Smooth muscle cell (in vitro differentiated cells): Measurements from ENCODE around the gene SLX9. TPM values are rescaled to one million over a fixed set of nuclear protein-coding genes. Genes with fewer than 3 reads are reported as not detected.

Experiments used
- DNase-seq: peaks from one replicate; lab custom pipeline; 2025; ENCODE audit not compliant: unreplicated experiment; lab: John Stamatoyannopoulos, UW
- H2AFZ ChIP-seq: fragments of 200-600 bp; sonication (generic); 2 replicates; pipeline ENCODE4 v1.6.0; 2016; ENCODE audit warnings: antibody characterized with exemption, low read depth, mild to moderate bottlenecking
- H3F3A ChIP-seq: fragments of 200-600 bp; sonication (generic); 2 replicates; pipeline ENCODE4 v1.6.0; 2017; ENCODE audit warnings: antibody characterized with exemption, low read depth
- H3K27ac ChIP-seq: fragments of 200-600 bp; sonication (generic); 2 replicates; pipeline ENCODE4 v1.5.1; 2016; ENCODE audit warnings: low read depth, mild to moderate bottlenecking
- H3K27me3 ChIP-seq: fragments of 200-600 bp; sonication (generic); 2 replicates; pipeline ENCODE4 v1.6.1; 2016; ENCODE audit warnings: low read depth, mild to moderate bottlenecking
- H3K36me3 ChIP-seq: fragments of 200-600 bp; sonication (generic); 2 replicates; pipeline ENCODE4 v1.5.1; 2016; ENCODE audit warnings: low read depth
- H3K4me1 ChIP-seq: fragments of 200-600 bp; sonication (generic); 2 replicates; pipeline ENCODE4 v1.5.1; 2016; ENCODE audit warnings: low read depth
- H3K4me2 ChIP-seq: fragments of 200-600 bp; sonication (generic); 2 replicates; pipeline ENCODE4 v1.6.0; 2016; ENCODE audit warnings: mild to moderate bottlenecking
- H3K4me3 ChIP-seq: fragments of 200-600 bp; sonication (generic); 2 replicates; pipeline ENCODE4 v1.5.1; 2016; ENCODE audit warnings: mild to moderate bottlenecking
- H3K79me2 ChIP-seq: fragments of 200-600 bp; sonication (generic); 2 replicates; pipeline ENCODE4 v1.6.0; 2016; ENCODE audit warnings: low read depth, mild to moderate bottlenecking
- H3K9ac ChIP-seq: fragments of 200-600 bp; sonication (generic); 2 replicates; pipeline ENCODE4 v1.6.0; 2016; ENCODE audit warnings: low read depth
- H3K9me3 ChIP-seq: fragments of 200-600 bp; sonication (generic); replicated peaks from 2 replicates; pipeline ENCODE4 v1.5.1; 2016; ENCODE audit warnings: low read depth
- H4K20me1 ChIP-seq: fragments of 200-600 bp; sonication (generic); 2 replicates; pipeline ENCODE4 v1.6.0; 2016; ENCODE audit warnings: low read depth
- WGBS: methylation state at CpG from one replicate; pipeline ENCODE4 v1.1.7; 2016; ENCODE audit warnings: low lambda C conversion rate; 5-methylcytosine and 5-hydroxymethylcytosine counted together
- polyA plus RNA-seq: library from polyadenylated mRNA; unstranded; fragments of >200 nt; fragmentation: Nextera tagmentation; extraction: Ambion mirVana; gene quantifications from 2 replicates; pipeline ENCODE4 v1.2.1, GENCODE V29; 2016
- total RNA-seq: library from RNA; depleted of rRNA; stranded (reverse); fragments of >200 nt; gene quantifications from 2 replicates; pipeline ENCODE4 v1.2.3, GENCODE V29; 2014
- TF ChIP-seq, protein P1 (sequence below): fragments of 200-600 bp; sonication (generic); IDR thresholded peaks from 2 replicates; pipeline ENCODE4 v1.5.1; 2017; ENCODE audit warnings: borderline replicate concordance, mild to moderate bottlenecking, antibody characterized with exemption; ENCODE audit not compliant: insufficient read depth, poor library complexity, severe bottlenecking

SLX9 gene
- total and polyA plus RNA-seq, 2 experiments from 2014 or later, result 13.9 to 26.6 TPM

DNA sequence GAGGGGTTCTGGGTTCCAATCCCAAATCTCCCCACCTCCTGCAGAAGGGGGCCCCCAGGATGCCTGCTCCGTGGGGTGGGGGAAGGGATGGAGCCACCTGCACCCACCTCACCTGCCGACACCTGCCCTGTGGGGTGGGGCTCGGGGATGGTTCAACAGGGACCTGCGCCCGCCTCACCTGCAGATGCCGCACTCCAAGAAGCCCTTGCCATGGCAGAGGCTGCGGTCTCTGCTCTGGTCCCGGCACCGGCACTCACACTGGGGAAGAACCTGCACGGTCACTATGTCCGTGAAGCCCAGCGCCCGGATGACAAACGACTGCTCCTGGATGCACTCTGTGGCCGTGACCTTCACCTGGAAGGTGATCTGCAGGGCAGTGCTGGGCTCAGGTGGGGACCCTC is 48.2 kb upstream of the SLX9 start:
- no peak overlapping the region for H3K4me2 ChIP-seq
- H4K20me1 ChIP-seq, result no peaks in the 10 kb centered on the region
- no peaks in the 10 kb centered on the region for H3K9me3 ChIP-seq
- no peaks in the 10 kb centered on the region for H3K27me3 ChIP-seq
- no peak for DNase-seq
- H3K79me2 ChIP-seq, result no peaks in the 10 kb centered on the region
- H2AFZ ChIP-seq, result no peak overlapping the region
- H3K4me1 ChIP-seq, result no peaks in the 10 kb centered on the region
- WGBS, result 94% methylated on average over 15 of the region's 15 CpGs
- TF ChIP-seq, protein P1, sequence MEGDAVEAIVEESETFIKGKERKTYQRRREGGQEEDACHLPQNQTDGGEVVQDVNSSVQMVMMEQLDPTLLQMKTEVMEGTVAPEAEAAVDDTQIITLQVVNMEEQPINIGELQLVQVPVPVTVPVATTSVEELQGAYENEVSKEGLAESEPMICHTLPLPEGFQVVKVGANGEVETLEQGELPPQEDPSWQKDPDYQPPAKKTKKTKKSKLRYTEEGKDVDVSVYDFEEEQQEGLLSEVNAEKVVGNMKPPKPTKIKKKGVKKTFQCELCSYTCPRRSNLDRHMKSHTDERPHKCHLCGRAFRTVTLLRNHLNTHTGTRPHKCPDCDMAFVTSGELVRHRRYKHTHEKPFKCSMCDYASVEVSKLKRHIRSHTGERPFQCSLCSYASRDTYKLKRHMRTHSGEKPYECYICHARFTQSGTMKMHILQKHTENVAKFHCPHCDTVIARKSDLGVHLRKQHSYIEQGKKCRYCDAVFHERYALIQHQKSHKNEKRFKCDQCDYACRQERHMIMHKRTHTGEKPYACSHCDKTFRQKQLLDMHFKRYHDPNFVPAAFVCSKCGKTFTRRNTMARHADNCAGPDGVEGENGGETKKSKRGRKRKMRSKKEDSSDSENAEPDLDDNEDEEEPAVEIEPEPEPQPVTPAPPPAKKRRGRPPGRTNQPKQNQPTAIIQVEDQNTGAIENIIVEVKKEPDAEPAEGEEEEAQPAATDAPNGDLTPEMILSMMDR, result no peak
- no peak overlapping the region for H3K27ac ChIP-seq
- H3K4me3 ChIP-seq, result no peak overlapping the region
- H3K9ac ChIP-seq, result no peak overlapping the region
- H3F3A ChIP-seq, result no peaks in the 10 kb centered on the region
- H3K36me3 ChIP-seq, result no peaks in the 10 kb centered on the region

DNA sequence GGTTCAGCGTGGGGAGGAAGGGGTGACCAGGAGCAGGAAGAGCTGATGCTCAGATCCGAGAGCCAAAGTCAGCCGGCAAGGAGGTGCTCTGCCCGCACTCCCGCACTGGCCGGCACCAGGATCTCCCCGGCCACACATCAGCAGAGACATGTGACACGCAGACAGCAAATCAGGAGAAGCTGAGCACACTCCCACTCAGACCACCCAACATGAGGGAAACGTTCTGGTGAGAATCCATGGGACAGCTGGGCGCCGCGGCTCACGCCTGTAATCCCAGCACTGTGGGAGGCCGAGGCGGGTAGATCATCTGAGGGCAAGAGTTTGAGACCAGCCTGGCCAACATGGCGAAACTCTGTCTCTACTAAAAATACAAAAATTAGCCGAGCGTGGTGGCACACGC is 47.7 kb upstream of the SLX9 start:
- no peak for DNase-seq
- H3K4me1 ChIP-seq, result no peaks in the 10 kb centered on the region
- no peaks in the 10 kb centered on the region for H3K36me3 ChIP-seq
- no peaks in the 10 kb centered on the region for H3K79me2 ChIP-seq
- H3K9ac ChIP-seq, result no peak overlapping the region
- H3K4me2 ChIP-seq, result no peak overlapping the region
- no peaks in the 10 kb centered on the region for H3K9me3 ChIP-seq
- no peaks in the 10 kb centered on the region for H3F3A ChIP-seq
- no peaks in the 10 kb centered on the region for H4K20me1 ChIP-seq
- TF ChIP-seq, protein P1, result no peak
- H3K27me3 ChIP-seq, result no peaks in the 10 kb centered on the region
- no peak overlapping the region for H2AFZ ChIP-seq
- no peak overlapping the region for H3K4me3 ChIP-seq
- 83% methylated on average over 17 of the region's 19 CpGs for WGBS
- no peak overlapping the region for H3K27ac ChIP-seq

DNA sequence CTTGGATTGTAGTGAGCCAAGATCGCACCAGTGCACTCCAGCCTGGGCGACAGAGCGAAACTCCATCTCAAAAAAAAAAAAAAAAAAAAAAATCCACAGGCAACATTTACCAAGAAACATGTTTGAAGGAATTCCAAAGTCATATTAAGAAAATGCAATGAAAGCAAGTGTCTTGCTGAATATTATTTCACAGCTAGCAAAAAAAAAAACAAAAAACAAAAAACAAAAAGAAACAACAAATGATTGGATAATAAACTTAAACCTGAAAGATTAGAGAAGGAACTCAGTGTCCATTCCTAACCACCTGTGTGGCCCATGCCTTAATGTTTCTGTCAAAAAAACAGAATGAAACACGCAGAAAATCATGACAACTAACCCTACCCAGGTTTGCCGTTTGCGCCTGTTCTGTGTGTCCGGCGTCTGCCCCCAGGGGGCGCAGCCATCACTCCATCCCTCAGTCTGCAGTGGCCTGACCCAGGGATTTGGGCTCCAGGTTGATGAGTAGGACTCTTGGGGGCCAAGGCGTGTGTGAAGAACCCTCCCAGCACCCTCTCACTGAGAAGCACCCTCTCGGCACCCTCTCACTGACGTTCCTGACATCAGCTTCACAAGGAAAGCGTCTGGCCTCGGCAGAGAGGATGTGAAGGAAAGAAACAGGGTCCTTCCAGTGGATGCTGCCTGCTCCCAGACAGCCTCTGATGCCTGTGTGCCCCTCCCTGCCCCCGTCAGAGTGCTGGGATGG is 47.1 kb upstream of the SLX9 start:
- no peaks in the 10 kb centered on the region for H3F3A ChIP-seq
- no peak for DNase-seq
- H4K20me1 ChIP-seq, result no peaks in the 10 kb centered on the region
- 45% methylated on average over 15 of the region's 15 CpGs for WGBS
- no peak overlapping the region for H3K27ac ChIP-seq
- H3K4me3 ChIP-seq, result no peak overlapping the region
- TF ChIP-seq, protein P1, result peak; percentile 84
- H3K9me3 ChIP-seq, result no peaks in the 10 kb centered on the region
- H3K27me3 ChIP-seq, result no peaks in the 10 kb centered on the region
- no peaks in the 10 kb centered on the region for H3K36me3 ChIP-seq
- H3K79me2 ChIP-seq, result no peaks in the 10 kb centered on the region
- H3K4me1 ChIP-seq, result no peaks in the 10 kb centered on the region
- no peak overlapping the region for H3K4me2 ChIP-seq
- H2AFZ ChIP-seq, result no peak overlapping the region
- H3K9ac ChIP-seq, result no peak overlapping the region

DNA sequence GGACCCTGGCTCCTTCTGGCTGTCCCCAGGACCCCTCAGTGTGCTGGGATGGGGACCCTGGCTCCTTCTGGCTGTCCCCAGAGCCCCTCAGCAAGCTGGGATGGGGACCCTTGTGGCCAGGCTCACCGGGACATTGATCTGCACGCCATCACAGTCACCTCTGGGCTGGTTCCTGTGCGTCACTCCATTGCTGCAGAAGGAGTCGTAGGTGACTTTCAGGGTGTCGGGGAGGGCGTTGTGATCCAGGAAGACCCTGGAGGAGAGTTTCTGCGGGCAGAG is 46.6 kb upstream of the SLX9 start:
- DNase-seq, result no peak
- Histone ChIP-seq H3K36me3 (no peaks in the 10 kb centered on the region), H3K79me2 (no peaks in the 10 kb centered on the region), H3F3A (no peaks in the 10 kb centered on the region), H4K20me1 (no peaks in the 10 kb centered on the region), H3K27ac (no peak overlapping the region), H3K27me3 (no peaks in the 10 kb centered on the region), H3K4me1 (no peaks in the 10 kb centered on the region), H3K9me3 (no peaks in the 10 kb centered on the region), H2AFZ (no peak overlapping the region), H3K9ac (no peak overlapping the region), H3K4me2 (no peak overlapping the region), H3K4me3 (no peak overlapping the region)
- WGBS, result 85% methylated on average over 7 of the region's 7 CpGs
- TF ChIP-seq, protein P1, result no peak
